Activated CD8-positive, alpha-beta memory T cell treated with anti-CD3 and anti-CD28 coated beads, Interleukin-2, amount 50 U/mL, for 1 hour (primary cell): ENCODE results near the gene NKAIN2.

Experiments used
- DNase-seq: peaks from one replicate; pipeline ENCODE4 v3.0.0-alpha.2; 2020; ENCODE audit errors: extremely low read depth

NKAIN2 gene

DNA sequence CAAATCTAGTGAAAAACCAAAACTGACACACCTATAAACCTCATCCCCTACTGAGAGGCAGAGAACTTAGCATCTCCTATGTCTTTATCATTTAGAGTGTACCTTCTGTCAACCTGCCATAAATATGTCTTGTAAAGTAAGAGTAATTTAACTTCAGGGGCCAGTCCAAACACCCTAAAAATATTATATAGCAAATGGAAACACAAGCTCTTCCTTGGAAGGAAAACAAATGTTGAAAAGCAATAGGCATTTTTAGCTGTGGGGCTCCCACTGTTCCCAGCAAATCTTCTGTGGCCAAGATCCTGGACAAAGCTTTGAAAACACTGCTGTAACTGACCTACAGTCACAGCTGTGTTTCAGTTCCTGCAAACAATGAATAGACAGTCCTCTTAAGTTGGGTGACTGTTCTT, 1018.5 kb downstream of the NKAIN2 start:
- no peak for DNase-seq

DNA sequence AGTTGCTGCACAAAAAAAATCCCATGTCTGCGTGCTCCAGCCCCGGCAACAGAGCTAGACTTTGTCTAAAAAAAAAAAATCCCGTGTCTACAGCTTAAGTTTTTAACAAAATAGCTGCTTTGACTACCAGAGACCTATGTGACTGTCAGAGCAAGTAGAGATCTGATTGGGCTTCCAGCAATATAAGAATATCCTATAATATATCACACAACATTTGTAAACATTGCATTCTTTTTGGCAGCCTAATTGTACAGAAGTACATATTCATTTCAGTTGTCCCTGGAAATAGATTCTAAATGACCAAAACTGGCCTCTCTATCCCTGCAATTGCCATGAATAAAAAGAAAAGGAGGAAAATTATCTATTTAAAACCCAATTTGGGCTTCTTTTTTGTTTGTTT, 1019.1 kb downstream of the NKAIN2 start:
- DNase-seq, result no peak

DNA sequence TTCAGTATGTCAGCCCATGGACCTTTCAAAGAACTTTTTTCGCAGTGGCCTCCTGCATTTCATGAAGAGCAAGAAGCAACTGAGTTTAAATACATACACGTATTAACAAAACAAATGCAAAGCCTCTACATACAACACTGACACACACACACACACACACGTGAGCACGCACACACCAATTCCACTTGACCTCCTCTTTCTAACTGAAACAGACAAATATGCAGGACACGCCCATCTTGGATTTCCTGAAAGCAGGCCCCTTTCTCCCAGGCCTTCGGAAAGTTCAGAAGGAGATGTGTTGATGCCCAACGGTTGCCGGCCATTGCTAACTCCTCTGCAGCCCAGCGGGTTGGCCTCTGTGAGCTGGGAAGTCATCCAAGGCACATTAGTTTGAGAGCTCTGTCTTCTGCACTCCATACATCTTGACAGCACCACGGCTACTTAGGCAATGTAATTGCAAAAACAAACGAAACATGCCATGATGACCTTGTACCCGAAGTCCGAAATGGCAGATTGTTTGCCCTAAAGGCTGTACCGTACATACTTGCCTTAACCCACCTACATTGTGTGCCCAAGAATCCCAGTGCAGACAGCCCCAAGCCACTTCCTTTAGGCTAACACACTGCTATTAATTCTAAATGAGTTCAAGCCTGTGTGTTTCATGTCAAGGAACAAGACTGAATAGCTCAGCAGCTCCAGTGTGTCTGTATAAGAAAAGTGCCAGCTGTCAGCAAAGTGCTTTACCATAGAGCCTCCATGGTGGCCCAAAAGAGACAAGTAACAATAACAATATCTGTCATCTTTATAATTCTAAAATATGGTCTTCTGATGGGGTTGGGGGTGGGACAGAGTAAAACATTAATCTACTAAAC, 1019.8 kb downstream of the NKAIN2 start:
- no peak for DNase-seq

DNA sequence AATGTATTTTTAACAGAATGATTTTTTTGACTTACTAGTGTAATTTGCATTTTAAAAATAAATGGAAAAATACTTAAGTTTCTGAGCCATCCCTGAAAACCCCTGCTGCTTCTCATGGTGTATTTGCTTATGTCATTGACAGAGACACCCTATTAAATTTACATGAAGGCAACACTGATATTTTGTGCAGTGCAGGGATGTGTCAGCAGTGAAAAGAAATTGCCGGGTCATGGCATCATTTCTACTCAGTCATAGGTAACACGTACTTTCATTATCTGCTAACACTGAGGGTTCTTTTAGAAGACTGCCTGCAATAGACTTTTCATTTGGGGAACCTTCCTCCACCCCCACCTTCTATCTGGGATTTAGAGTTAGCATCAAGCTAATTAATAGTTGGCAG, 1021.9 kb downstream of the NKAIN2 start:
- no peak for DNase-seq

DNA sequence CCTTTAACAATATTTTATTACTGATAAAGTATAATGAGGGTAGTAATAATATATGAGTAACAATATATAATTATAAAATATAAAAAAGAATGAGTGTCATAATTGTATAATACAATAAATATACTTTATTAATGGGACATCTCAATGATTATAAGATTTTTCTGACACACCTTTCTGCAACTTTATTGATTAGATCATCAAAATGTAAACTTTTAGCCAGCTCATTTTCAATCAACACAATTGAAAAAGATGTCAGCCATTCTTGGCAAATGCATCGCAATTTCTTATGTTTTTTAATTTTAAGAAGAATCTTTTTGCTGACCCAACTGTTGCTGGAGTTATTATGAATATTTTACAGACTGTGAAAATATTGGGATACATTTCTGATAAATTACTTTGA, 1026.2 kb downstream of the NKAIN2 start:
- no peak for DNase-seq

DNA sequence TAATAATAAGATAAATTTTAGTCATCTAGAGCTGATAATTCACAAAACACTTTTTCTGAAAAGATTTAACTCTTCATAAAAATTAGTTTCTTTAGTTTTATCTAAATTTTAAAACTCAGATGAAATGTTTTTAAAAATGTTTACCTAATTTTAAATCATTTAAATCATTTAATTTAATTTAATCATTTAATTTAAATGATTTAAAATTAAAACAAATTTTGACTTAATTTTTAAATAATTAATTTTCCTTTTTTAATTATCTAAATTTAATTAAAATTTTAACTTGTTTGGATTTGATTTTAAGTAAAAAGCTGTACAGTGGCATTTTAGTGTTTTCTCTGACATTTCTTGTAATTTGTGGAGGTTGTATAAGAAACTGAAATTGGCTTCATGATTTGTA, 1026.8 kb downstream of the NKAIN2 start:
- no peak for DNase-seq

DNA sequence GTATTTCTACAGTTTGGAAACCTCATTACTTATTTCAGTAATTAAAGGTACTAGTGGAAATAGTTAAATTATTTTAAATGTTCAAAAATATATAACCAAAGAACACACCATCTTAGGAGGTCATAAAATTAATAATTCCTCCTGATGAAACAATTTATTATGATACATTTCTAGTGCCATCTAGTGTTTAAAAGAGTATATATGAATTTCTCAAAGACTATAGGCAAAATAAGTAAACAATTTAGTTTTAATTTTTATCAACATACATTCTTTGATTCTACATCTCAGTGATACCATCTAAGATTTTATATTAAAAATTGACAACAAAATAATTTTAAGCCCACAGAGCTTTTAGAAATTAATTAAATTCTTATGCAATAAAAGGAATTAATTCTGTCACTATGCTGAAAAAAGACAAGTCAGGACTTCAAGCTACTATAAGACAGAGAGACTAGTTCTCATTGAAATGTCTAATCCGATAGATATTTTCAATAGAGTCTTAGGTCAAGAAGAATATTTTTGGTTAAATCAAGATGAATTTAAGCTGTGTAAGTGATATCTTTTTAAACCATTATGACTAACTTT, 1050.8 kb downstream of the NKAIN2 start:
- no peak for DNase-seq

DNA sequence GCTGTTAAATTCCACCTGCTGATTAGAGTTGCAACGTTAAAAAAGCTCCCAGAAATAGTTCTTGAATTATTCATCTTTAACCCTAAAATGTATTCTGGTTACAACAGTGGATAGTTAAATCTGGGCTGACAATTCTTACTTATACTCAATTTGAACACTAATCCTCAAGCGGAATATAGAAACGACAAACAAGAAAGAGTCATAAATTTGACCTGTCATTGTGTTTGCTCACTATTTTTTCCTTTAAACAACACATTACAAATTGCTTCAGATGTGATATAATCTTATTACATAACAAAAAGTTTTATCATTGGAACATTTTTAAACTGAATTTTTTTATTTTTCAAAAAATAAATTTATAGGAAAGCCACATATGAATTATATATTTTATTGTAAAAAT, 1054.1 kb downstream of the NKAIN2 start:
- DNase-seq, result no peak

DNA sequence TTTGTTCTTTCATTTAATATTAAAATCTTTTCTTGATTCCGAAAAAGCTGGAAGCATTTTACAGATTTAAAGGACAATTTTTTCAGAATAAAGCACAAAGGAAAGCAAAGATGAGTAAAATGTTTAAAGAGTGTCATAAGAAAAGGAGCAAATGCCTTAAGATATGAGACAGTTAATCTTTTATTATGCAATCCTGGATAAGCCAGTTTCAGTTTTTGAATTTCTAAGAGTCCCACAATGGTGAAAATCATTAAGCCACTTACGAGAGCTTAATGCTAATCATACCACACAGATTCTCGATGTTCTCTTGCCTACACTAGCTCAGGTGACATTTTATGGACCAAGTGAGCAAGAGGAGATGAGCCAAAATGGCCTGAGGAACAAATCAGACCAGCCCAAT, 1054.9 kb downstream of the NKAIN2 start:
- DNase-seq, result no peak

DNA sequence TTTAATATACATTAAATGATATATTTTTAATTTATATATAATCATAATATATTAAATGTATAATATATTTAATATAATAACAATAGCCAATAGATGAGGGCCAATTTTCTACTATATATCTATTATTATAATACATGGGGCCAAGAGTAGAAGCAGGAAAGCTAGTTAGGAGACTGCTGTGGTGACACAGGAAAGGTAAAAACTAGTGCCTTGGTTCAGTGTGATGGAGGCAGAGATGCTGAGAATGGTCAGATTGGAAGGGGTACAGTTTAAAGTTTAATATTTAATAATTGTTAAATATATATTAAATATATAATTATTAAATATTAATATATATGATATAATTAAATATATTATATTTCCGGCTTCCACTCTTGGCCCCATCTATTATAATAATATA, 1055.7 kb downstream of the NKAIN2 start:
- no peak for DNase-seq

DNA sequence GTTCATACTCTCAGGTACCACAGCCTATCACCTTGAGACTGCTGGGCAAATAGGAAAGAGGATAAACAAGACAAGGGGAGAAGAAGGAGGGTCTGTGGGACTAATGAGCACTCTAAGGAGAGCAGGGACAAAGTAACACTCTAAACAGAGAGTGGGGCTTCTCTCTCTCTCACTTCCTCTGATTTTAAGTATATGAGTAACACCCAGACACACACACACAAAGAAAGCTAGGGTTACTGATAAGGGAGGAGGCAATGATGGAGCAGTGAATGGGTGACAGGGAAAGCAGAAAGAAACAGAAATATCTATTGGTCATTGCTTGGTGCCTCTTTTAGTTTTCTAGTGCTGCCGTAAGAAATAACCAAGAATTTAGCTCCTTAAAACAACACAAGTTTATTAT, 1062.4 kb downstream of the NKAIN2 start:
- DNase-seq, result no peak

DNA sequence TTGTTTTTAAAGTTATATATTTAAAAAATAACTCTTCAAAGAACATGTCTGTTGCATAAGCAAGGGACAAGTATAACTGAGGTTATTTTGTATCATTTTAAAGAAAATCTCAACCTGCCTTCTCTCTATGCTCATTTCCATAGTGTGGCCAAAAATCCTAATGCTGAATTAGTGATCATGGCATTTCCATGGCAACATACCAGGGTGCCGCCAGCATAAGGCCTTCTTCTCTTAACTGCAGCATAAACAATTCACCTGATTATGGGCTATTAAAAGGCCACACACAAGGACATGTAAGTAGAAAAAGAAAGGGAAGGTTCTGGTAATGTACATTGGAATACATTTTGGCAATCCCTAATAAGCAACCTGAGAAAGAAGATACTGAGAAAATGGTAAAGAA, 1063.5 kb downstream of the NKAIN2 start:
- DNase-seq, result no peak

DNA sequence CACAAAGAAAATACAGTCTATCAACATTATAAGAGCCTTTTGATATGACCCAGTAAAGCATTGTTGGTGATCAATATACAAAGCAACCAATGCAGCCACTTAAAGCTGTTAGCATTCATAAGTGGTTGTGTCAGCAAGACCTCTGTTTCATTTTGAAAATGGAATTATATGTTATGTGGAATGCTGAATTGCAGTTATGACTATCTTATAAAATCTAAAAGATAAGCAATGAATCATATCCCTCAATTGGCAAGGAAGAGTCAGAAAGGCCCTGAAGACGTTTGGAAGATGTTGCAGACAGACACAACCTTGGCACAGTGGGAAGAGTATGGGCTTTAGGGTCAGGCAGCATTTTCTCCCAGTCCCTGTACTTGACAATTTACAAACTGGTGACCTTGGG, 1064.8 kb downstream of the NKAIN2 start:
- no peak for DNase-seq

DNA sequence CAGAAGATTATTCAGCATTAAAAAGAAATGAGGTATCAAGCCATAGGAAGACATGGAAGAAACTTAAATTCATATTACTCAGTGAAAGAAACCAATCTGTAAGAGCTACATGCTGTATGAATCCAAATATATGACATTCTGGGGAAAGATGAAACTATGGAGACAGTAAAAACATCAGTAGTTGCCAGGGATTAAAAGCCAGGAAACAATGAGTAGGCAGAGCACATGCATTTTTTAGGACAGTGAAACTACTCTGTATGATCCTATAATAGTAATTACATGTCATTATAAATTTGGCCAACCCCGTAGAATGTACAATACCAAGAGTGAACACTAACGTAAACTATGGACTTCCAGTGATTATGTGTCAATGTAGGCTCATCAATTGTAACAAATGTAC, 1065.8 kb downstream of the NKAIN2 start:
- no peak for DNase-seq

DNA sequence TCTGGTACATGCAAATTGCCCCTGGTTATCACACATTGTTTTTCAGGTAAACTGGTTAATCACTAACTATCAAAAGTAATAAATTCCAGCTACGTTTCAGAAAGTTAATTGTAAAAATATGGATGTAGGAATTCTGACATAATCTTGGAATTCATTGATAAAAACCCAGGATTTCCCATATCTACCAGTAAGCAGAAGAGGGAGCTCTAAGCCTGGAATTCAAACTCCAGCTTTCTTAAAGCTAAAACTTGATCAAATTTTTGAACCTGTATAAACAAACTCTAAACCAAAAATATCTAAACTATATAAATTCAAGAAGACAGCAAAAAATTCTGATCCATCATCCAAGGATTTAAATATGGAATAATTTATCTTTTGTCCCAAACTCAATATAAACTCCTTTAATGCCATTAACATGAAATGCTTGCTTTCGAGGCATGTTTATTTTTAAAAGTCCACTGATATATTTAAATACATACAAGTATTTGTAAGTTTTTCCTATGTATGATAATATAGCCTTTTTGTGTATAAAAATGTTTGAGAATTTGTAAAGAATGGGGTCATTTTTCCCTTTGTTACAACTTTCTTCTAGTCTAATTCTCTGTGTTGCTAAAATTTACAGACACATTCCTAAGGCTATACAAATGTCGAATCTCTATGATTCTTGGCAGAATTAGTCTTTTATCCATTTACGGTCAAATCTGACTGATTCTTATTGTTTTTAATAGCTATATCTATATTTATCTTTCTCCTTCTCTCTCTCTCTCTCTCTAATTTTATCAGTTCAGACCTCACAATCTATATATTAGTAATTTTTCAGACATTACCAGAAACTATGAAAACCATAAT, 1067.2 kb downstream of the NKAIN2 start:
- no peak for DNase-seq

DNA sequence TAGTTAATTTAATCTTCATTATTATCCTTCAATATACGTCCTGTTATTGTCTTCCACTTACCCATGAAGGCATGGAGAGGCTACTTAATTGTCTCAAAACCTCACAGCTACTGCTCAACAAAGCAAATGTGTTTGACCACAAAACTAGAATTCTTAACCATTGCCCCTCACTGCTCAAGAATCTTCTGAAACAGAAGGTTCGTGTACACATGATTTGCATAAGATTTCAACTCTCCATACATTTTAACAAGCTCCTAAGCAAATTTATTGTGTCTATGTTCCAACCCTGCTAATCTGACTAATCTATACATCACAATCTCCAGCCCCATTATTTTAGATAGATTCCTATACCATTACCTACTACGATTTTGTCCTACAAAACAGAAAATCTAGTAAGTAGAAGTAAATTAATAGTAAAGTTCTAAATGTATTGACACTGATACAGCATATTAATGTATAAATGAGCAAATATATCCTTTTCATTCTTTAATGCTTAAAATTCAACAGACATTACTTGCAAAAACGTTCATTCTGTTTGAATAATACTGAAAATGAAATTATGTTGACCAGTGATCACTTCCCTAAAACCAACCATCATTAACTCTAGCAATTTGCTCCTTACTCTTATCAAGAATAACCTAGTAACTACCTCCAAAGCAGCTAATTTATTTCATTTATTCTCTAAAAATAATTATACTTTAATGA, 1068.8 kb downstream of the NKAIN2 start:
- no peak for DNase-seq

DNA sequence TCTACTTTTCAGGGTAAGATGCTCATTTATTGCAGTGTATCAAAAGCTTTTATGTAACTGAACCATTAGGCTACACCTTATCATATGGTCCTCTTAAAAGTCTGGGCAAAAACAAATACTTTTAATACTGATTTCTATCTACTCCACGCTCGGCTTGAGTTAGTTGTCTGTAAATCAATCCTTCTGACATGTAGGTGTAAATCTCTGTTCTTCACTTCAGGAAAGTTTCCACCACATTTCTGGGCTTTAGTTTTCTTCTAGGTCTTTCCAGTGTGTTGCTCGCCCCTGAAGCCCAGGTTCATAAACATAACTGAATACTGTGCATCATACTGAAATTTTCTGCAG, 1069.4 kb downstream of the NKAIN2 start:
- no peak for DNase-seq
